CD4-positive, alpha-beta T cell treated with Interleukin-17A for 1 hour (primary cell): ENCODE measurements around the gene MLN.

Source experiments
- DNase-seq: peaks from one replicate; pipeline ENCODE4 v3.0.0-alpha.2; 2020

Gene MLN

DNA sequence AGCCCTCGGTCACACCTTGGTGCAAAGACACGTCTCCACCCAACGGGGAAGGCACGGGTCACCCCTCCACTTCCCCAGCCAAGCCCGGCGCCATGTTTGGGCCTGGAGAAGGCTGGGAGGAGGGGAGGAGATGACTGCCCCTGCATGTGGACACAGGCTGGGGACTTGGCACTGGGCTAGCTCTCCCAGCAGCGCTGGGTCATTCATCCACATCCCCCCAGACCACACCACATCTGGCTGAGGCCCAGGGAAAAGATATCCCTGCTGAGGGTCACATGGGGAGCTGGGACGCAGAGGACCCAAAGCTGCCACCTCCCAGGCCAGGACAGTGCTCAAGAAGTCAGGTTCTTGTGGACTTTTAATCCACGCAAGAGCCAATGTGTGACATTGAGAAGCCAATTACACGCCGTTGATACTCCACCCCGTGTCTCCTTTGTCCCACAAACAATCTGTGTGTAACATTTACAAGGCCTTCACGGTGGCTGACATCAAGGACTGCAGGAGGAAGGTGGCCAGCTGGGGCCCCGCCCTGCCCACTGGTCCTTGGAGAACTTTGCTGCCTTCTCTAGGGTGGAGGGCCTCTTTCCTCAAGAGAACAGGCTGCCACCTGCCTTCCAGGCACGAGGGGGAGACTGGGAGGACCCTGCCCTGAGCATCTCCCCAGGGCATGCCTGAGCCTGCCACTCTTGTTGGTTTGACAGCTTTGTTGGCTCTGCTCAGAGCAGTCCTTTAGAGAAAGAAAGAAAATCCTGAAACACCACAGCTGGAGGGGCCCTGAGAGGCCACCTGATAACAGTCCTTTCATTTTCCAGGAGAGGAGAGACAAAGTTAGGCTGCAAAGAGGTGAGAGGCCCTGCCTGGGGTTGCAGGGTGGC is 51.8 kb downstream of the MLN start:
- DNase-seq, result no peak

DNA sequence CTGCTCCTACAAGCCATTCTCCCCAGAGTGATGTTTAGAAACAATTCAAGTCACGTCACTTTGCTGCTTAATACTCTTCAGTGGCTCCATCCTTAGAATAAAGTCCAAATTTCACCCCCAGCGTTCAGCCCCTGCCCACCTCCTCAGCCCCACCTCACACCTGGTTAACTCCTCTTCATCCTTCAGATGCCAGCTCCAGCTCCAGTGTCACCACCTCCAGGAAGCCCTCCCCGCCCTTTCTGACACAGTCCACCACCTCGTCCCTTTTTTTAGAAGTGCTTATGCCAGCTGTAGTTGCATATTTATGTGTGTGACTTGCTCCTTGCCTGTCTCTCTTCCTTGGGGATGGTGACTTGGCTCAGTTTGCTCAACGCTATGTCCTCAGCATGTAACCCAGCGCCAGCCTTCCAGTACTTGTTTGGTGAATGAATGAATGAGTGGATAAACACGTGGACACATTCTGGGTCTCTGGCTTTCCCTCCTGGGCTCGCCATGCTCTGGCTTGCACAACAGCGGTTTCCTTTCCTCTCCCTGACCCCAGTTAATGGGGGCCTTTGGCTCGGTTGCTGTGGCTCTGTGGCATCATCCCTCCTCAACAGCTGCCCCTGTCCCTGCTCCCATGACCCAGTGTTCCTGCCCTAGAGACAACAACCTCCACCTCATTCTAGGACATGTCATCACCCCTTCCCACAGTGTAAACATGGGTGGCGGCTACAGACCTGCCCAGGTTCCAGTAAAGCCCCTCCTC is 53.4 kb downstream of the MLN start:
- DNase-seq, result no peak

DNA sequence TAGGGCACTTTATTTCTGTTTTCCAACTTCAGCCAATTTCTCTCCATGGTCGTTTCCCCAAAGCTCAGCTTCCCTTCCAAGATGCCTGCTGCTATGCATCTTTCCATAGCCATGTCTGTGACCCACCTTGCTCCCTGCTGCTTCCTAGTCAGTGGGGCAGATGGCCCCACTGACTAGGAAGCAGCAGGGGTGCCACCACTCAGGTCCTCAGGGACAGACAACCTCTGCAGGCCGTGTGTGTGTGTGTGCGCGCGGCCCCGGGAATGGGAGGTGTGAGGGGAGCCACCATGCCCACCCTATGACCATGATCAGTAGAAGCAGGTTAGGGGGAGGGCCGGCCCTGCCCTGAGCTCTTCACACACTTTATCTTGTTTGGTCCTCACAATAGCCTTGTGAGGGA is 54.4 kb downstream of the MLN start:
- DNase-seq, result no peak

DNA sequence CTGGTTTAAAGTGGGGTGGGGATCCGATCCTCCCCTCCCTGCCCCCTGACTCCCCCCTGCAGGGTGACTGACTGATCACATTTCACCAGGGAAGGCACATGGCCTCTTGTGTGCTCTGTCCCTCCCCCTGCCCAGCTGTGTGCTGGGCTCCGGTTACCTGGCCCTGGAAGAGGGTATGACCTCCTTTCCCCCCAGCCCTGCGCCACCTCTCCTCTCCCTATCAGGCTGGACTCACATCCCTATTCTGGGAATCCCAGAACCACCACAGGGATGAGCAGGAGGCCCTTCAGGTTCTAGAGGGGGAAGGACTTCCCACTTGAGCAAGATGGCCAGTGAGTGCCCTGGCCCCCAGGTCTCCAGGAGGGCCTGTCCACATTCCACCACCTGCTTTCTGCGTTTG is 55.0 kb downstream of the MLN start:
- no peak for DNase-seq

DNA sequence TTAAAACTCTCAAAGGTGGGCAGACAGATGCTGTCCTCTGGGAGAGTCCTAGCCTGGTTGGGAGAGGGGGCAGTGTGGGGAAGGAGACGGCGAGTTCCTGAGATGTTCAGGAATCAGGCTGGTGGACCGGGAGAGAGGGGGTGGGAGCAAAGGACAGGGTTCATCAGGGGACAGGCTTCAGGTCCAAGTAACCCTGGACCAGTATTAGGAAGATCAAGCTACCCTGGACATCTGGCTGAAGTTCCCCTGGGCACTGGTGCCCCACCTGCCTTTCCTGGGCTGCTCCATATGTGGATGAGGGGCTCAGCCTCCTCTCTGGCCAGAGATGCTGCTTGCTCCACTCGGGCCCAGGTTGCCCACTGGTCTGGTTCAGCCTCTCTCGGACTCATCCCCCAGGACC is 56.0 kb downstream of the MLN start:
- DNase-seq, result no peak

- no peak for DNase-seq
Observed at GRCh38 chr6:33746651-33747100, 57.1 kb downstream of the MLN start, which contains the start of gene IP6K3. TSS of gene IP6K3 (minus strand) at chr6:33746905. CDS start at chr6:33735476, 11,429 bp downstream.

- no peak for DNase-seq
Observed at GRCh38 chr6:33746036-33746600, 57.7 kb downstream of the MLN start.

DNA sequence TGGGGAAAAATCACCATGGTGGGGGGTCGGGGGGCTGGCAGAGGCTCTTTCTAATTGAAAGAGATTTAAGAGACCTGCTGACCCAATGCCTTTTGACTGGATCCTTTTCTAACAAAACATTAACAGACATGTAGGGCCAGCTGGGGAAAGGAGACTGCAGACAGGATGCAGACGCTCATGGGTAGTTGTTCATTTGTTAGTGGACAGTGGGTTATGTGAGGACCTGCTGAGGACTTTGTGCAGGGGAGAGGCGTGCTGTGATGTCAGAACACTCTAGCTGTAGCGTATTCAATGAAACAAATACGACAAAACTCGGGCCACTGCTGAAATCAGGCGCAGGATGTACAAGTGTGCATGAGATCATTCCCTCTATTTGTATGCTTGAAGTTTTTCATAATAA is 58.3 kb downstream of the MLN start:
- DNase-seq, result no peak

- DNase-seq, result no peak
Observed at GRCh38 chr6:33744895-33745546, 58.8 kb downstream of the MLN start.
